NCI-H460 (cell line): ENCODE measurements around the gene CCNE1. TPM values are rescaled to one million over a fixed set of nuclear protein-coding genes. Genes with fewer than 3 reads are reported as not detected.

Experiments
- DNase-seq: peaks from one replicate; pipeline ENCODE4 v3.0.0-alpha.2; 2016; ENCODE audit warnings: low read depth; ENCODE audit errors: extremely low read depth
- total RNA-seq: library from RNA; depleted of rRNA; stranded (reverse); fragments of >200 nt; shearing (Covaris generic); gene quantifications from 2 replicates; pipeline ENCODE4 v1.2.3, GENCODE V29; 2014; rRNA removed

Gene CCNE1
- total RNA-seq, 1 experiment from 2014 or later, result 5.4 TPM

DNA sequence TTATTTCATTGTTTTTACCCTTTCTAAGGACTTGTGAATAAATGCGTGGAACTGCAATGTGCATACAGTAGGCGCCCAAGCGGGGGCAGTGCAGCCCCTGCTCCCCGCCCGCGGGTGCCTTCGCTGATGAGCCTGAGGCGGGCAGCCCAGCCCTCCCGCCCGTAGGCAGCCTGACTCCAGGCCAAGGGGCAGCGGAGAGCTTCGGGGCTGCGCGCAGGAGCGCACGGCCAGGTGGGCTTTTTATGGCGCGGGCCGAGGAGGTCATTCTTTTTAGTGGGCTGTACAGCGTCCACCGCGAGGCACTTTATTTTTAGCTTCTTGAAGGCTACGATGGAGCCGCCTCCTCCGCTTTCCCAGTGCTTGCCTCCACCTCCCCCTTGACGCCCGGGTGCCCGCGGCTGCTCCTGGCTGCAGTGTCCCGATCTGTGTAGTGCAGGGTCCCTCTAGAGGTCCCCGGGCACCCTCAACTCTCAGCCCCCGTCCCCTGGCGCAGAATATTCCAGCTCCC lies 60.5 kb downstream of the CCNE1 start:
- no peak for DNase-seq

DNA sequence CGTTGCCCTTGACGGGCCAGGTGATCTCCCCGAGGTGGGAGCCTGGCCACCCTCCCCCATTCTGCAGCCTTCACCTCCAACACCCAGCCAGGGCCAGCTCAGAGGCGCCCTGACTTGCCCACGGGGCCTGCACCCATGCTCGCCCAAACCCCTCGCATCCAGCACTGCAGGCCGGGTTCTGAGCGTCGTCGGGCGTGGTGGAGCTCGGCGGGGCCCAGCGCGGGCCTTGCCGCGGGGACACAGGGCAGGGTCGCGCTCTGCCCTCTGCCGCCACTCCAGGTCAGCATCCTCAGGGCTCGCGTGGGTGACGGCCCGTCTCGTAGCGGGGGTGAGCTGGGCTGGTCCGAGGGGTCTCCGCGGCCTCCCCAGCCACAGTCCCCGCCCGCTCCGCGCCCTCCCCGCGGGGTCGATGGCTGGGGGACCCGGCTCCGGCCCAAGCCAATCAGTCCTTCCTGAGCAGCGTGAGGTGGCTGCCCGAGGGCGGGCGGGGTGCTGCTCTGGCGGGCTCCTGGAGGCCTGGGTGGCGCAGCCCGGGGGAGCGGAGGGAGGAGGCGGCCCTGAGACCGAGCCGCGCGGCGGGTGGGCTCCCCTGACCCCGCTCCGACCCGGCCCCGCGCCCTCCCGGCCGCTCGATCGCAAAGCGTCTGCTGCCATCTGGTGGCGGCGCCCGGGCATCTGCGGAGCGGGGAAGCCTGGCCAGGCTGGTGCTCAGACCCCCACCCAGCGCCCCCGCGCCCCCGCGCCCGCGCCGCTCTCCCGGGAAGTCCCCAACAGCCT lies 61.4 kb downstream of the CCNE1 start:
- DNase-seq, result no peak

Other genes with a start within 250 kb of the CCNE1 start
- 48.0 and 60.9 TPM in 2 replicates for gene POP4, start 205.7 kb upstream of the CCNE1 start, total RNA-seq
- 1.3 and 1.7 TPM in 2 replicates for gene PLEKHF1, start 146.5 kb upstream of the CCNE1 start, total RNA-seq
- 14.4 and 16.7 TPM in 2 replicates for gene C19orf12, start 96.7 kb upstream of the CCNE1 start, total RNA-seq
- gene URI1, start 130.2 kb downstream of the CCNE1 start, total RNA-seq, result 61.4 and 62.1 TPM in 2 replicates